H1 (cell line): ENCODE measurements around the gene BABAM2. TPM values are rescaled to one million over a fixed set of nuclear protein-coding genes. Genes with fewer than 3 reads are reported as not detected.

ENCODE experiments used
- CTCF ChIA-PET: fragments of 300-600 bp; sonication (Branson Sonifier 250); formaldehyde crosslinking; loops from one replicate; lab custom pipeline; 2021; ENCODE audit not compliant: partially characterized antibody; lab: Charles Lee
- POLR2A ChIA-PET: fragments of 300-600 bp; sonication (Branson Sonifier 250); formaldehyde crosslinking; loops from one replicate; lab custom pipeline; 2021; ENCODE audit warnings: inconsistent platforms; ENCODE audit not compliant: partially characterized antibody; lab: Charles Lee
- DNase-seq, 2 experiments: peaks; one replicate each; pipeline versions ENCODE4 v3.0.0 to v3.0.0-alpha.2; 2010 to 2022; ENCODE audit warnings: low spot score in 2 of 2, low read depth in 1 of 2, mixed read lengths in 1 of 2
- FAIRE-seq: peaks from 2 replicates; lab custom pipeline; 2011; peaks lifted over from hg19 to GRCh38; lab: Jason Lieb, UNC
- H2AFZ ChIP-seq: 2 replicates; pipeline ENCODE4 v1.8.1; 2012; ENCODE audit warnings: low read length, inconsistent platforms
- H2AK5ac ChIP-seq: 2 replicates; pipeline ENCODE4 v1.6.1; 2013; ENCODE audit warnings: low read depth, low read length
- H2BK120ac ChIP-seq: replicated peaks from 2 replicates; pipeline ENCODE3; 2013; ENCODE audit warnings: low read depth, low read length, inconsistent platforms
- H2BK12ac ChIP-seq: 2 replicates; pipeline ENCODE4 v1.6.1; 2013; ENCODE audit warnings: low read depth, low read length
- H2BK15ac ChIP-seq: 2 replicates; pipeline ENCODE4 v1.6.1; 2013; ENCODE audit warnings: low read length
- H2BK20ac ChIP-seq: 2 replicates; pipeline ENCODE4 v1.6.1; 2013; ENCODE audit warnings: low read length
- H2BK5ac ChIP-seq: 2 replicates; pipeline ENCODE4 v1.6.1; 2013; ENCODE audit warnings: low read depth, low read length
- H3K14ac ChIP-seq: 2 replicates; pipeline ENCODE4 v1.6.1; 2013; ENCODE audit warnings: inconsistent platforms; ENCODE audit not compliant: insufficient read length
- H3K18ac ChIP-seq: 2 replicates; pipeline ENCODE4 v1.6.1; 2013; ENCODE audit warnings: low read length; ENCODE audit errors: extremely low read depth
- H3K23ac ChIP-seq: 2 replicates; pipeline ENCODE4 v1.6.1; 2013; ENCODE audit warnings: inconsistent platforms; ENCODE audit not compliant: insufficient read length
- H3K23me2 ChIP-seq: 2 replicates; pipeline ENCODE4 v1.6.1; 2013; ENCODE audit warnings: low read depth, low read length
- H3K27ac ChIP-seq: 2 replicates; pipeline ENCODE4 v1.6.1; 2011; ENCODE audit warnings: low read depth, low read length, inconsistent platforms
- H3K27me3 ChIP-seq, 4 experiments: replicated peaks in 1 of 4; 1 replicate in 1 of 4; 2 replicates in 3 of 4; pipeline versions ENCODE4 v1.6.1 to v1.8.1; 2011 to 2013; ENCODE audit warnings: low read length in 3 of 4, mild to moderate bottlenecking in 3 of 4, inconsistent platforms in 2 of 4, mixed read lengths in 2 of 4, moderate library complexity in 1 of 4; ENCODE audit not compliant: control insufficient read depth in 3 of 4, insufficient read depth in 3 of 4; ENCODE audit errors: extremely low read depth in 1 of 4
- H3K36me3 ChIP-seq, 4 experiments: 2 replicates each; pipeline versions ENCODE4 v1.6.1 to v1.8.1; 2011 to 2013; ENCODE audit warnings: mild to moderate bottlenecking in 4 of 4, low read length in 3 of 4, moderate library complexity in 2 of 4, control low read depth in 1 of 4, inconsistent platforms in 1 of 4; ENCODE audit not compliant: insufficient read depth in 4 of 4, control insufficient read depth in 2 of 4
- H3K4ac ChIP-seq: replicated peaks from 2 replicates; pipeline ENCODE3; 2013; ENCODE audit warnings: low read length, low read depth, mixed read lengths, inconsistent platforms; ENCODE audit not compliant: insufficient read length
- H3K4me1 ChIP-seq, 4 experiments: replicated peaks in 1 of 4; 1 replicate in 1 of 4; 2 replicates in 3 of 4; pipeline versions ENCODE4 v1.6.1 to v1.8.1; 2011 to 2013; ENCODE audit warnings: low read length in 3 of 4, inconsistent platforms in 2 of 4, mixed read lengths in 1 of 4; ENCODE audit not compliant: insufficient read depth in 4 of 4, control insufficient read depth in 3 of 4
- H3K4me2 ChIP-seq, 2 experiments: 2 replicates each; pipeline versions ENCODE4 v1.6.1 to v1.8.1; 2011 to 2013; ENCODE audit warnings: low read depth in 2 of 2, low read length in 2 of 2, control low read depth in 1 of 2, inconsistent platforms in 1 of 2, mild to moderate bottlenecking in 1 of 2; ENCODE audit not compliant: insufficient read depth in 1 of 2
- H3K4me3 ChIP-seq, 4 experiments: fragments of 200-600, 300-600 bp in 1 of 4; sonication (generic), shearing (Covaris generic), sonication (Bioruptor Twin) in 1 of 4; 2 replicates each; pipeline versions ENCODE4 v1.5.1 to v1.8.1; 2011 to 2016; ENCODE audit warnings: low read length in 4 of 4, low read depth in 3 of 4, control low read depth in 2 of 4, inconsistent platforms in 2 of 4, mild to moderate bottlenecking in 2 of 4, mixed read lengths in 1 of 4, moderate library complexity in 1 of 4; ENCODE audit not compliant: insufficient read depth in 2 of 4; ENCODE audit errors: extremely low read depth in 1 of 4
- H3K56ac ChIP-seq: replicated peaks from 2 replicates; pipeline ENCODE3; 2013; ENCODE audit warnings: low read depth, mild to moderate bottlenecking, mixed read lengths, low read length, inconsistent platforms; ENCODE audit not compliant: insufficient read length
- H3K79me1 ChIP-seq: 2 replicates; pipeline ENCODE4 v1.6.1; 2013; ENCODE audit warnings: low read depth, low read length, control low read depth
- H3K79me2 ChIP-seq, 2 experiments: 2 replicates each; pipeline versions ENCODE4 v1.6.1 to v1.8.1; 2012 to 2013; ENCODE audit warnings: low read length in 2 of 2, mild to moderate bottlenecking in 2 of 2, inconsistent platforms in 1 of 2; ENCODE audit not compliant: insufficient read depth in 2 of 2, control insufficient read depth in 1 of 2
- H3K9ac ChIP-seq, 4 experiments: replicated peaks in 1 of 4; 1 replicate in 1 of 4; 2 replicates in 3 of 4; pipeline versions ENCODE4 v1.6.1 to v1.8.1; 2011 to 2013; ENCODE audit warnings: low read depth in 3 of 4, low read length in 3 of 4, control low read depth in 2 of 4, mild to moderate bottlenecking in 2 of 4, moderate library complexity in 2 of 4, inconsistent platforms in 1 of 4; ENCODE audit errors: extremely low read depth in 1 of 4
- H3K9me3 ChIP-seq, 2 experiments: 2 replicates each; pipeline versions ENCODE4 v1.6.1 to v1.8.1; 2012 to 2013; ENCODE audit warnings: mild to moderate bottlenecking in 2 of 2, moderate library complexity in 2 of 2, control low read depth in 1 of 2, inconsistent platforms in 1 of 2, low read depth in 1 of 2, low read length in 1 of 2, mixed read lengths in 1 of 2; ENCODE audit not compliant: insufficient read depth in 2 of 2
- H4K20me1 ChIP-seq, 2 experiments: replicated peaks in 1 of 2; 2 replicates each; pipeline versions ENCODE3 to v1.8.1; 2011 to 2013; ENCODE audit warnings: inconsistent platforms in 2 of 2, low read length in 2 of 2, mild to moderate bottlenecking in 1 of 2; ENCODE audit not compliant: insufficient read depth in 2 of 2, control insufficient read depth in 1 of 2
- H4K5ac ChIP-seq: 2 replicates; pipeline ENCODE4 v1.6.1; 2013; ENCODE audit warnings: low read length, low read depth, mixed read lengths, inconsistent platforms; ENCODE audit not compliant: insufficient read length
- H4K8ac ChIP-seq: 2 replicates; pipeline ENCODE4 v1.8.0; 2013; ENCODE audit warnings: mild to moderate bottlenecking, moderate library complexity, low read length, inconsistent platforms; ENCODE audit not compliant: insufficient read depth; ENCODE audit errors: extremely low read depth
- H4K91ac ChIP-seq: replicated peaks from 2 replicates; pipeline ENCODE3; 2013; ENCODE audit warnings: low read length, mixed read lengths, inconsistent platforms; ENCODE audit not compliant: insufficient read length
- ASH2L ChIP-seq: fragments of 200-600, 300-600 bp; sonication (generic); IDR thresholded peaks from one replicate; pipeline ENCODE4 v1.7.1; 2017; ENCODE audit warnings: low read length
- CBX5 ChIP-seq: fragments of 300-800, 300-1000 bp; sonication (generic); IDR thresholded peaks from 2 replicates; pipeline ENCODE4 v1.7.1; 2016; ENCODE audit warnings: antibody characterized with exemption, low read length, low read depth
- CTBP2 ChIP-seq: IDR thresholded peaks from 2 replicates; pipeline ENCODE4 v1.7.0; 2011; ENCODE audit warnings: borderline replicate concordance, mild to moderate bottlenecking, moderate library complexity, mixed read lengths, low read length; ENCODE audit not compliant: insufficient read depth, insufficient read length
- GTF2F1 ChIP-seq: IDR thresholded peaks from 2 replicates; pipeline ENCODE4 v1.6.1; 2012; ENCODE audit warnings: low read depth, low read length, improper control_type of control experiment, borderline replicate concordance
- NANOG ChIP-seq: IDR thresholded peaks from 2 replicates; pipeline ENCODE4 v1.6.1; 2011; ENCODE audit warnings: low read length, low read depth, mild to moderate bottlenecking, inconsistent platforms; ENCODE audit not compliant: insufficient read depth, poor library complexity, severe bottlenecking
- POLR2AphosphoS5 ChIP-seq: IDR thresholded peaks from 2 replicates; pipeline ENCODE4 v1.6.1; 2011; ENCODE audit warnings: low read depth, low read length
- WGBS, 2 experiments: shearing (Covaris generic) in 1 of 2; methylation state at CpG; one replicate each; pipeline versions ENCODE4 v1.1.6 to v1.1.7; 2013 to 2015; ENCODE audit warnings: low lambda C conversion rate in 2 of 2, mixed read lengths in 2 of 2, inconsistent platforms in 1 of 2, low coverage in 1 of 2, missing lambda C conversion rate in 1 of 2; ENCODE audit not compliant: insufficient replicate concordance in 2 of 2, insufficient coverage in 1 of 2, insufficient read length in 1 of 2; ENCODE audit errors: extremely low coverage in 1 of 2, missing lambda C conversion rate in 1 of 2; 5-methylcytosine and 5-hydroxymethylcytosine counted together
- polyA plus RNA-seq, 7 experiments: library from polyadenylated mRNA; depleted of rRNA in 3 of 7; stranded (reverse) in 5 of 7; unstranded in 2 of 7; fragments of >200 nt in 5 of 7; fragments of 200-250 nt in 2 of 7; gene quantifications; 1 replicate in 5 of 7; 2 replicates in 1 of 7; 4 replicates in 1 of 7; pipeline versions ENCODE4 v1.2.1 to v1.2.3, GENCODE V29; 2011 to 2013; ENCODE audit warnings: missing spikeins in 2 of 7, mixed read lengths in 2 of 7
- total RNA-seq: library from RNA; stranded (reverse); fragmentation: NEBNext Ultra II Directional; extraction: Animal tissue kit (Norgen Biotek cat#: 25700); gene quantifications from 2 replicates; pipeline ENCODE4 v1.2.1, GENCODE V29; 2021

Gene BABAM2
- total and polyA plus RNA-seq, 2 of the 8 experiments (the other 6 are each of a cell fraction or from before 2014, with no cell fraction given), result 15.8 to 20.9 TPM

DNA sequence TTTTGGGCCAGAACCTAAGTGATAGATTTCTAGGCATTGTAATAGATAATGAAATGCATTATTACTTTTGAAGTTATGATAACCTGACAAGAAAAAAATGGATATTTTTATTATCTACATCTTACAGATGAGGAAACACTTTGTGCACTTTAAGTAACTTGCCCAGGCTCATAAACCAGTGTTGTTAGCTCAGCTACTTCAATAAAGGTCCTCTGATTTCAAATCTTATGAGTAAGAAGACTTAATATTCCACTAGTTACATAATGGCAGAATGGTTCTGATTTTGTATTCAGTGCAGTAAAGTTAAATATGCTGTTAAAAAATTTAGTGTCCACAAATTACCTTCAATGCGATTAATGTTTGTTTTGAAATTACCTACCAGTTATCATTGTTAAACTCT, 199.0 kb downstream of the BABAM2 start:
- Histone ChIP-seq H3K36me3 (no peaks in the 10 kb centered on the region), H4K8ac (no peak overlapping the region), H3K79me2 (no peaks in the 10 kb centered on the region), H2BK12ac (no peak overlapping the region), H2BK15ac (no peak overlapping the region), H4K20me1 (no peaks in the 10 kb centered on the region), H3K23me2 (no peaks in the 10 kb centered on the region), H3K9ac (no peak overlapping the region), H3K4me2 (no peak overlapping the region), H2BK5ac (no peak overlapping the region), H3K56ac (no peak overlapping the region), H3K18ac (no peak overlapping the region), H3K4me1 (no peaks in the 10 kb centered on the region), H2BK20ac (no peak overlapping the region), H2AFZ (no peak overlapping the region), H3K4me3 (no peak overlapping the region), H3K27me3 (no peaks in the 10 kb centered on the region), H3K9me3 (no peaks in the 10 kb centered on the region), H3K79me1 (no peaks in the 10 kb centered on the region), H3K14ac (no peak overlapping the region), H2BK120ac (no peak overlapping the region), H4K5ac (no peak overlapping the region), H3K4ac (no peak overlapping the region), H3K23ac (no peak overlapping the region), H2AK5ac (no peak overlapping the region), H3K27ac (no peak overlapping the region), H4K91ac (no peak overlapping the region)
- DNase-seq (no peak), FAIRE-seq (no peak)
- ChIA-PET POLR2A (no interaction called here), CTCF (interaction anchor here (1.2 kb wide), 1 partner anchor 9 kb away, joined by 3 read pairs; no protein-coding TSS in a partner anchor)
- no peak for TF ChIP-seq POLR2AphosphoS5
- TF ChIP-seq CTBP2, result no peak
- TF ChIP-seq GTF2F1, result no peak
- TF ChIP-seq CBX5, result no peak
- no peak for TF ChIP-seq ASH2L
- TF ChIP-seq NANOG, result no peak
- 91% methylated on average over 1 of the region's 1 CpG; no CpG with 5 or more reads in 1 of the 2 experiments for WGBS, 2 experiments
